ENCODE data around the gene TMEM217. TPM values are rescaled to one million over a fixed set of nuclear protein-coding genes. Genes with fewer than 3 reads are reported as not detected.
"Not testable (repeated sequence)": the region's sequence is repeated elsewhere in the genome, so short reads cannot be mapped to it uniquely, and the experiment has no call there.

The TMEM217 gene
- 1.0 TPM for total RNA-seq
- long read RNA-seq, partial matches to known transcripts = 0 of 1 reads
- long read RNA-seq, other reads (novel, unspliced or antisense) = 1 of 1 reads

DNA sequence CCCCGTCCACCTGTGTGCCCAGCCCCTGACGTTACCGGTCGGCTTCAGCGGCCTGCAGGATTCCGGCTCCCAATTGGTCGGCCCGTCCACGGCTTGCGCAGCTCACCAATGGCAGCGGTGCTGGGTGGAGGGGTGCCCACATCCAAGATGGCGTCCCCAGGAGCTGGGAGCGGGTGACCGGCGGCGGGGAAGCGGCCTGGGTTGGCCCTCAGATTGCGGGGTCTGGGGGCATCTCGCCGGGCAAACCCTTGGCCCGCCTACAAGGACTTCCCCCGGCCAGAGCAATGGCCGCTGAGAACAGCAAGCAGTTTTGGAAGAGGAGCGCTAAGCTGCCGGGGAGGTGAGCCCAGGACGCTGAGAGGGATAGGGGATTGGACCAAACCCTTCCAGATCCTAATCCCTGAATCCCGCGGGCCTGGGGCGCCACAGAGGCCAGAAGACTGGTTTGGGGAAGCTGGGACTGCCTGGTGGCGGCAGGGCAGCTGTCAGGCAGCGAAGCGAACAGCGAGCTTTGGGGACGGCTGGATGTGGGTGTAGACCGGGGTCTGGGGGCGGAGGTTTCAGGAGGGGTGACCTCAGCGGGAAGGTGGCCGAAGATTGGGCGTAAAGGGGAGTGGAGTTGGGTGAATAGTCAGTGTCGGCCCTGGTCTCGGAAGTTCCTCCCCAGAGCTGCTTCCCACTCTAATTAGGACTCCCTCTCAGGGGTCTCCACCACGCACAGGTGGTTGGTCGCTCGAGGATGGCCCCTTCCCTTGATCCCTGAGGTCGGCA lies at the start of gene TMEM217, which contains the start of gene TBC1D22B:
Gene TMEM217, minus strand, starts transcription at position 511 of the 771 bp plus-strand sequence. CDS start 39,114 bp downstream, outside the sequence.
Gene TBC1D22B, plus strand, starts transcription at position 139 of the 771 bp plus-strand sequence. Its CDS starts 146 bp downstream, at position 285.
- peak; percentile 99 for DNase-seq (ENCODE audit: low spot score)
- intact Hi-C loops (cut with DNase I) = no loop called here

DNA sequence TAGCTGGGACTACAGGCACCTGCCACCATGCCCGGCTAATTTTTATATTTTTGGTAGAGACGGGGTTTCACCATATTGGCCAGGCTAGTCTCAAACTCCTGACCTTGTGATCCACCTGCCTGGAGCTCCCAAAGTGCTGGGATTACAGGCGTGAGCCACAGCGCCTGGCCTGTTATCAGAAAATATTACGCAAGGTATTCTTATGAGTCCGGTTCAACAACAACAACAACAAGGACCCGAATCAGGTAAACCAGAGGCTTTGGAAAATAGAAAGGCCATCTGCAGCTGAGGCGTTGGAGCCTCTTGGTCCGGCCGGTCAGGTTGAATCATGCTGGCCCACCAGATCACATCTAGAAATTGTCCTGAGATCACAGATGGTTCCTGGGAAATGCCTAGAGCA lies 49.5 kb upstream of the TMEM217 start:
- intact Hi-C loops (cut with DNase I); DNase-seq (ENCODE audit: low spot score): not testable (repeated sequence)

DNA sequence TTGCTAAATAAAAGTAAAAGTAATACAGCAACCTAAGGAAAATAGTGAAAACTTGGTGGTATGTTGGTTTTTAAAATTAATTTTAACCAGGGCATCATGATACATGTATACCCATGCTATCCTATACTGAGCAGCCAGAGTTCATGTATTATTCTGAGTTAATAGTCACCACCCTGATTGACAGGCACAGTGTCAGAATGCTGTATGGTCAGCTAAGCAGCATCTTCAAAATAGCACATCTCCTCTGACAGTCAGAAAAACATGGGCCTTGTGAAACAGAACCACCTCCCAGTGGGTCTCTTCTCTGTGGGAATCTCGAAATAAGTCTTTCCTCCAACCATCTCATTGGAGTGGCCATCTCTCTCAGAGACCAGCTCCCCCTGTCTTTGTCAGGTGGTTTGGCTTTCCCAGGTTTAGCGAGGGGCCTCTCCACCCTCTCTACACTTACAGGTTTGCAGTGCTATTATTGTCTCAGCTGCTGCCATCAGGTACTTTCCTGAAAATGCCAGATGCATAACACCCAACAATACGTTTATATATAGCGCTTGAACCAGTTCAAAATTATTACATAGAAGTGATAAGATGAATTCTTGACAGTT lies 48.8 kb upstream of the TMEM217 start:
- intact Hi-C loops (cut with DNase I) = no loop called here
- DNase-seq (ENCODE audit: low spot score) = no peak

DNA sequence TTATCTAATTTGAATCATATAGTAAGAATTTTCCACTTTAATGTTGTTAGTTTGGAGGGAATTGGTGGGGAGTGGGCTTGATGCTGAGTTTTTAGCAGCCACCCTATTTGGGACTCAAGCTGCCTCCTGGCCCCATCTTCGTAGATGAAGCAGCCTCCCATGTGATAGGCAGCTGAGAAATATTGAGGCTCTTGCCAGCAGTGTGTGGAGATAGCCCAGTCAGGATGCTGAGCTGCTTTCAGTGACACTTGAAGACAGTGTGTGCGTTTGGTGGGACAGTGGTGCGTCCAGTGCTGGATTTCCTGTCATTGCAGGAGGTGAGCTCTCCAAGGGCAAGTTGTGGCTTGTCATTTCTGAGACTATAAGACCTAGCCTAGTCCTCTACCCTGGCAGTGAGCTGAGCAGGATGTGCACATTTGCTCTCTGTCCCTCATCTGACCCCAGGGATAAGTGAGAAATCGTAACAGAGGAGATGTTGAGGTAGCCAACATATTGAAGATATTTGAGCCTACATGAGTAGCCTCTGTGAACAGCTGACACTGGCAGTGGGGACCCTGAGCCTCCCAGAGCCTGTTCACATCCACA lies 48.0 kb upstream of the TMEM217 start:
- no peak for DNase-seq (ENCODE audit: low spot score)
- intact Hi-C loops (cut with DNase I) = no loop called here

DNA sequence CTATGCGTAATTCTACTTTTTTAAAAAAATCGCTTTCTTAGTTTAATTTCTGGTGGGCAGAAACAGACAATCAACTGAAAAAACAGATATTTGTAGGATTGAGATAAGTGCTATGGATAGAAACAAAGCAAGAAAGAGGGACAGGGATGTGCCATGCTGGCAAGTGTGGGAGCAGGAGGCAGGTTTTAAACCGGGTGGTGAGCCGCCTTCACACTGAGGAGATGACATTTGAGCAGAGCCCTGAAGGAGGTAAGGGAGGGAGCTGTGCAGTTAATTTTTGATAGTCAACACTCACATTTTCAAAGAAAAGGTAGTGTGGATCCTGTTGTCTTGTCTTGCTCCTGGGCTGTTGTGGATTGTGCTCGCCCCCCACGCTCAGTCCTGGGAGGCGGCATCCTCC lies 46.8 kb upstream of the TMEM217 start:
- no peak for DNase-seq (ENCODE audit: low spot score)
- intact Hi-C loops (cut with DNase I) = no loop called here

DNA sequence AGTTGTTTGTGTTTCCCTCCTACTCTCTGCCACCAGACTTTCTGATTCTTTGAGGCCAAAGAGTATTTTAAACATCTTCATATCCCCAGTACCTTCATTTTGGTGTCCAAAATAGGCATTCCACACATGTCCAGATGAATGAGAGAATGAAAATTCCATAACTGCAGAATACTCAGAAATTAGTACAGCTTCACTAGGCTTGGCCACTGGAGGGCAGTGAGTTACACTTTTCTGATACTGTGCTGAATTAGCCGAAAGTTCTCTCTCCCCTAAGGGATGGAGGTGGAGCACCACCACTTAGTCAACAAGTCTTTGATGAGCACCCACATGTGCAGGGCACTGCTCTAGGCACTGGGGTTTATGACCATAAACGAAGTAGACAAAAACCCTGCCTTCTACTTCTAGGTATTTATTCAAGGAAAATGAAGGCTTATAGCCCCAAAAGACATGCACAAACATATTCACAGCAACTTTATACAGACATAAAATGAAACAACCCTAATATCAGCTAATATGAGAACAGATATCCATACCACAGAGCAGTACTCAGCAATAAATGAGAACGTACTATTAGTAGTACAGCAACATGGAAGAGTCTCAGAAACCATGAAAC lies 46.1 kb upstream of the TMEM217 start:
- intact Hi-C loops (cut with DNase I) = no loop called here
- DNase-seq (ENCODE audit: low spot score) = no peak

DNA sequence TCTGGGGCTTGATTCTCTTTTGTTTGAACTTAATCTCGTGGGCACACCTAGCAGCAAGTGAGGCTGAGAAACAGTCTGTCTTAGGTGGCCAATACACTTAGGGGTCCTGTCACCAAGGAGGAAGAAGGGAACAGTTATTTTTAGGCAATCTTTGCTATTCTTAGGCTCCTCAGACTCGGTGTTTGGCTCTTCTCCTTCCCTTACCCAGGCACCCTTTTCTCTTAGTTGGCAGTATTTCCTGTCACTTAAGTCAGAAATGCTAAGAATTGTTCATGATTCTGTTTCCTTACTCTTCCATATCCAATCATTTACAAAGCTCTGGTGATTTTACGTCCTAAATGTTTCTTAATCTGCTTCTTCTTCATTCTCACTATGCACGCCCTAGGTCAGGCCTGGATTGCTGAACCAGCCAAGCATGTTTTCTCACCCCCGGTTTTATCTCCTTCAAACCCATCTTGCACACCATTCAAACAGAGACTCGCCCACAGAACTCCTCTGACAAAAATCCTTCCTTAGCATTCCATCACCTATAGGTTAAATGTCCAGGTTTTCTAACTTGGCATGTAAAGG lies 45.2 kb upstream of the TMEM217 start:
- intact Hi-C loops (cut with DNase I) = no loop called here
- no peak for DNase-seq (ENCODE audit: low spot score)

DNA sequence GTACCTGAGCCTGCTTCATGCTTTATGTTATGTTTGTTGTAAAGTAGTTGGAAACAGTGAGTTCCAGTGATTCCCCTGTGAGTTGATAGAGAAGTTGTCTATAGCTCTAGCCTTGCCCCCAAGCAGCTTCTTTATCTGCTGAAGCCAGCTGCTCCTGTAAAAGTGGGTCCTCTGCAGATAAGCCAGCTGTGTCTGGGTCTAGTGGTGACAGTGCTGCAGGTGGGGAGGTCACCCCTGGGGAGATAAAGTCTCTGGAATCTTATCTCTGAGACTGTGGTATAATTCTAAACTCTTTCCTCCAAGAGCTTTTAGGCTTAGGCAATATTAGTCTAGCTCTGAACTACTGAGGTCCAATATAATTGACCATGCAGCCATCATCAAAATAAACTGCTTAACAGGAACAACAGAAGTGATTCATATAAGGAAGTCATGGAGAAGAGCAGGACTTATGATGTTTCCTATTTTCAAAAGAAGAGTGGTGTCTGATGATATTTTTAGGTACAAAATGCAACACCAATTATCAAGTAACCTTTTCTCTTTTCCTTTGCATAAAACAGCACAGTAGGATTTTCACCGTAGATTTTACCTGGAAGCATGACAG lies 44.2 kb upstream of the TMEM217 start:
- intact Hi-C loops (cut with DNase I) = no loop called here
- DNase-seq (ENCODE audit: low spot score) = no peak

DNA sequence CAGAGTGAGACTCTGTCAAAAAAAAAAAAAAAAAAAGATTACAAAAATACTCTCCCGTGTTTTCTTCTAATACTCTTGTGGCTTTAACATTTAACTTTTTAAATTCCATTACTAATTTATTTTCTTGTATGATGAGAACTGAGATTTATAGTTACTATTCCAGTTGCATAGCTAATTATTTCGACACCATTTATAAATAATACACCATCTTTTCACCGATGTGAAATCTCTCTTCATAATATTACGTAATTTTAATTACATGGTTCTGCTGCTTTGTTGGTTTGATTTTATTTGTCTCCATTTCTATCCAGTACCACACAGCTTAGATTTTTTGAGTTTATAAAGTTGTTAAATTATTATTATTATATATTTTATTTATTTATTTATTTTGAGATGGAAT lies 42.0 kb upstream of the TMEM217 start:
- intact Hi-C loops (cut with DNase I) = no loop called here
- no peak for DNase-seq (ENCODE audit: low spot score)

DNA sequence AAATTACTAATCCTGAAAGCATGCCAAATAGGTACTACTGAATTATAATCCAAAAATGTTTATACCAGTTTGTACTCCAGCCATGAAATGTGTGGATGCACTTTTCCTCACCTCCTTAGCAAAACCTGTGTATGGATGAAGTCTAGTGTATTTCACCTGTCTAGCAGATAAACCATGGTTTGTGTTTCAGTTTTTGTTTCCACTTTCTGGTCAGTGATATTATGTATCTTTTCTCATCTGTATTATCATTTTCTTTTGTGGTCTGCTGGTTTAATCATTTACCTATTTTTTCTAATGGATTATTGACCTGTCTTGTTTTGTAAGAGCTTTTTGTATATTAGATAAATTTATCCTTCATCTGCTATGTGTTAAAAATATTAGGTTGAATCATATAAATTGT lies 41.0 kb upstream of the TMEM217 start:
- intact Hi-C loops (cut with DNase I) = no loop called here

DNA sequence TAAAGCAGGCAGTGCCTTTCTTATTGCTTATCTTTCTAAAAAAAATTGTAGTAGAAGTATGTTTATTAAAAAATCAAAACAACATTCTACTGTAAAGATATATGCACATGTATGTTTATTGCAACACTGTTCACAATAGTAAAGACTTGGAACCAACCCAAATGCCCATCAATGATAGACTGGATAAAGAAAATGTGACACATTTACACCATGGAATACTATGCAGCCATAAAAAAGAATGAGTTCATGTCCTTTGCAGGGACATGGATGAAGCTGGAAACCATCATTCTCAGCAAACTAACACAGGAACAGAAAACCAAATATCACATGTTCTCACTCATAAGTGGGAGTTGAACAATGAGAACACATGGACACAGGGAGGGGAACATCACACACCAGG lies 39.7 kb upstream of the TMEM217 start:
- intact Hi-C loops (cut with DNase I); DNase-seq (ENCODE audit: low spot score): not testable (repeated sequence)

More for the DNA sequence above, 41.0 kb upstream of the TMEM217 start:
- DNase-seq (ENCODE audit: low spot score) = no peak

DNA sequence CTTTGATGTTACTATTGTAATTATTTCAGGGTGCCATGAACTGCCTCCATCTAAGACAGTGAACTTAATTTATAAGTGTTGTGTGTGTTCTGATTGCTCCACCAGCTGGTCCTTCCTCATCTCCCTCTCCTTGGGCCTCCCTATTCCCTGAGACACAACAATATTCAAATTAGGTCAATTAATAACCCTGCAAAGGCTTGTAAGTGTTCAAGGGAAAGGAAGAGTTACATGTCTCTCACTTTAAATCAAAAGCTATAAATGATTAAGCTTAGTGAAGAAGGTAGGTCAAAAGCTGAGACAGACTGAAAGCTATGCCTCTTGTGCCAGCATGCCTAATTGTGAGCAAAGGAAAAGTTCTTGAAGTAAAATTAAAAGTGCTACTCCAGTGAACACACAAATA lies 35.5 kb upstream of the TMEM217 start:
- DNase-seq (ENCODE audit: low spot score) = no peak
- intact Hi-C loops (cut with DNase I) = no loop called here

DNA sequence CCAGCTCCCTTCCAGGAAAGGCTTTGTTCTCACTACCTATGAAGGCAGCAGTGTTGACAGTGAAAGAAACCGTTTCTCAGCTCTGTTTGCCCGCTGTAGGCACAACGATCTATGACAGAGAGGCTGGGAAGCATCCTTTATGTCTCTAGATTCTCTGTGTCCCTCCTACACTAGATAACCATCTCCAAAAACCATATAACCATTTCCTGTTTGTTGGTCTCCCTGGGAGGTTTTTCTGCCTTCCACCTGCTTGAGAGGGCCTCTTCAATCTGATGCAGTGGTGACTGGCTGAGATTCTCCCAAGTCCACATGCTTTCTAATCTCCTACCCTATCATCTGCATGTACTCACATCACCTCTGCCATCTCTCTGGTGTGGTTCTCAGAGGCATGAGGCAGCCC lies 32.0 kb upstream of the TMEM217 start:
- intact Hi-C loops (cut with DNase I) = no loop called here
- no peak for DNase-seq (ENCODE audit: low spot score)

DNA sequence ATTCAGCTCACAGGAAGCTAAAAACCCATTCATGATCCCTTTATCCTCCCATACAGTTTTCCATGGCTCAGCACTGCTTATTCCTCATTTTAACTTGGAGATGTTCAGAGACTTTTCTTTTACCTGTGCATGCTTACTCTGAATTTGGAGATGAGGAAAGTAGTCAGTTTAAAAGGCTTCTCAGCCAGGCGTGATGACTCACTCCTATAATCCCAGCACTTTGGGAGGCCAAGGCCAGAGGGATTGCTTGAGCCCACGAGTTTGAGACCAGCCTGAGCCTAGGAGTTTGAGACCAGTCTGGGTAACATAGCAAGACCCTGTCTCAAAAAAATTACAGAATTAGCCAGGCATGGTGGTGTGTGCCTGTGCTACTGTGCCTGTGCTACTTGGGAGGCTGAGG lies 30.3 kb upstream of the TMEM217 start:
- intact Hi-C loops (cut with DNase I) = no loop called here
- DNase-seq (ENCODE audit: low spot score) = no peak

DNA sequence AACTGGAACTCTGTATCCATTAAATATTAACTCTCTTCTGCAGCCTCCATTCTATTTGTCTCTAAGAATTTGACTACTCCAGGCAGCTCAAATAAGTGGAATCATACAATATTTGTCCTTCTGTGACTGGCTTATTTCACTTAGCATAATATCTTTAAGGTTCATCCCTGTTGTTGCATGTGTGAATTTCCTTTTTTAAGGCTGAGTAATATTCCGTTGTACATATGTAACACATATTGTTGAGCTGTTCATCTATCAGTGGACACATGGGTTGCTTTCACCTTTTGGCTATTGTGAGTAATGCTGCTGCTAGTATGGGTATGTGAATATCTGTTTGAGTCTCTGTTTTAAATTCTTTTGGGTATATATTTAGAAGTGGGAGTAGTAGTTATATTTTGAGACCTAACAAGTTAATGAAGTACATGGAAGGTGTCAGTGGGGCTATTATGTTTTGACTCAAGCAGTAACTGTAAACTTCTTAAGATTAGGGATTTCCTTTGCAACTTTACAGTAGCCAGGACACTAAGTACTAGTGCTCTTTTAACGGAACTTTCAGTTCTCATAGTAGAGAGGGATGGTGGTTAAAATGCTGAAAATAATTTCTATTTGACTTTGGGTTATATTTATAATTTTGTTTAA lies 29.7 kb upstream of the TMEM217 start:
- no peak for DNase-seq (ENCODE audit: low spot score)
- intact Hi-C loops (cut with DNase I) = no loop called here

DNA sequence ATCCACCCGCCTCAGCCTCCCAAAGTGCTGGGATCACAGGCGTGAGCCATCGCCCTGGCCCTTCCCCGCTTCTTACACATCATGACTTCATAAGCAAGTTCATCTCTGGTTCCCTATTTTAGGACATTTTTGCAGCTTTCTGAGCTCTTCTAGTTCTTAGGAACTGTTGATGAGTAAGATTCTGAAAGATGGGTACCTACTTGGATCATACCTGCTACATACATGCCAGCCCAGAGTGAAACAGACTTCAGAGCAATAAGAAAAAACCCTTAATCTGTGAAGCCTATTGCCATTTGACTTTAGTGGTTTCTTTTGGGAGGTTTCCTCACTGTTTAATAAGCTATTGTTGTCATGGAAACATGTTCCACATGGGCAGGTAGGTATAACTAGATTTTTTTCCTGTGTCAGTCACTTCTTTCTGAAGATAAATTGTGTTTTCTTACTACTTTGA lies 27.9 kb upstream of the TMEM217 start:
- DNase-seq (ENCODE audit: low spot score) = no peak
- intact Hi-C loops (cut with DNase I) = no loop called here

DNA sequence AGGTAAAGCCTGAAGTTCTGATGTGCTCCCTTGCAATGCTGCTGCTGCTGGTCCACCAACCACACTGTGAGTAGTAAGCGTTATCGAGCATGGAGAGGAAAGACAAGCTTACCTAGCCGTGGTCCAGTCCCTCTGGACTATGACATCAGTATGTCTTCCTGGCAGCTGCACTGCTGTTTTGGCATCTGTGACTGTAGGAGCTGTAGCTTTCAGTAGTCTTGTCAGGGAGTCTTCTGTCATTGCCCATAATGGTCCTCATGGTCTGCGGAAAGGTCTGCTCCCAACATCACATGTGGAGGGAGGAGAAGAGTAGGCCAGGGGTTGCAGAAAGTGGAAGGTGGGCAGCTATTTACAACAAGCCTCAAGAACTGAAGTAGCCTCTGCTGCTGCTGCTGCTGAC lies 26.8 kb upstream of the TMEM217 start:
- intact Hi-C loops (cut with DNase I) = loop anchor here (5.0 kb wide), 1 partner anchor 37 kb away; no protein-coding TSS in a partner anchor

DNA sequence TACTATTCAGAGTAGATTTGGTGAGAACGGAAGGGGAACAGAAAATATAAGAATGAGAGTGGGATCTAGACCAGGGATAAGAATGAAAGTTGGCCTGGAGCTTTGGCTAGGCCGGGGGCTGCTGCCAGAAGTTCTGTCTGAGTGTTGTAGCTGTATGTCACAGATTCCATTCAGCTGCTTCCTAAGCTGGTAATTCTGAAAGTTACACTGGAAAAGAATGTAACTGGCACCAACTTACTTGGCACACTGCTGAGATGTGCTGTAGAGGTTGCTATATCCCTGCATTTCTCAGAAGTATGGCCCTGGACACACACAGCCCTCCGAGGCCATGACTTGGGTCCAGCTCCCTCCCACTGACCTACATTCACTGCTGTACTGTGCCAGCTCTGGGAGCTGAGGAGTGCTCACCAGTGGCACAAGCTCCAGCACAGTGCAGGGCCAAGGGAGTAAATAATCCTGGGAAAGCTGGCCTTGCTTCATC lies 25.8 kb upstream of the TMEM217 start:
- intact Hi-C loops (cut with DNase I) = loop anchor here (5.0 kb wide), 1 partner anchor 36 kb away; no protein-coding TSS in a partner anchor
- DNase-seq (ENCODE audit: low spot score) = no peak

More for the DNA sequence above, 26.8 kb upstream of the TMEM217 start:
- no peak for DNase-seq (ENCODE audit: low spot score)

DNA sequence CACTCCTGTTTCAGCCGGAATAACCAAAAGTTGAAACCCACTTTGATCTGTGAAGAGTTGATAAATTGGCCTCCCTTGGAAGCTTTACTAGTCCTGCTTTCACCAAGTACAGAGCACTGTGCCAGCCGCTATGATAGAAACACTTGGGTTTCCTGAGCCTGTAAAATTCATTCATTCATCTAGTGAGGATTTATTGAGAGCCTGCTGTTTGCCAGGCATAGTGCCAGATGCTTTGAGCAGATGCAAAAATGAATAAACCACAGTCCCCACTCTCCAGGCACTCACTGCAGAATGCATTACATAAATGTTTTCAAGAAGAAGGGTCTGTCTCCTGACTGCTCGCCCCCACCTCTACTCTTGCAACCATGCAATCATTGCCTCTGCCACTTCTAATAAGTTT lies 25.3 kb upstream of the TMEM217 start:
- intact Hi-C loops (cut with DNase I) = loop anchor here (5.0 kb wide), 1 partner anchor 36 kb away; no protein-coding TSS in a partner anchor
- no peak for DNase-seq (ENCODE audit: low spot score)
